ENCODE results near the gene AUH. TPM values are rescaled to one million over a fixed set of nuclear protein-coding genes. Genes with fewer than 3 reads are reported as not detected.

Gene AUH
- polyA plus RNA-seq, 1 donor = 15.0 TPM

- DNase-seq (ENCODE audit: low read depth) = no peak
These were observed 65.4 kb downstream of the AUH start for GRCh38 chr9:91296354-91296753.

GRCh38 chr9:91295357-91295756 lies 66.4 kb downstream of the AUH start:
- no peak for DNase-seq (ENCODE audit: low read depth)

GRCh38 chr9:91291866-91292265 lies 69.9 kb downstream of the AUH start:
- no peak for DNase-seq (ENCODE audit: low read depth)

- DNase-seq (ENCODE audit: low read depth) = no peak
These were observed 72.5 kb downstream of the AUH start for GRCh38 chr9:91289244-91289643.

GRCh38 chr9:91285729-91286353 lies 75.9 kb downstream of the AUH start:
- no peak for DNase-seq (ENCODE audit: low read depth)

GRCh38 chr9:91282292-91282691 lies 79.4 kb downstream of the AUH start:
- no peak for DNase-seq (ENCODE audit: low read depth)

GRCh38 chr9:91279296-91280204 lies 82.2 kb downstream of the AUH start:
- no peak for DNase-seq (ENCODE audit: low read depth)

- DNase-seq (ENCODE audit: low read depth) = no peak
These were observed 85.2 kb downstream of the AUH start for GRCh38 chr9:91276513-91276912.

GRCh38 chr9:91275655-91276054 lies 86.1 kb downstream of the AUH start:
- DNase-seq (ENCODE audit: low read depth) = no peak

GRCh38 chr9:91274949-91275492 lies 86.7 kb downstream of the AUH start:
- DNase-seq (ENCODE audit: low read depth) = no peak

- no peak for DNase-seq (ENCODE audit: low read depth)
These were observed 87.7 kb downstream of the AUH start for GRCh38 chr9:91273853-91274552.

- DNase-seq (ENCODE audit: low read depth) = no peak
These were observed 90.6 kb downstream of the AUH start for GRCh38 chr9:91271156-91271555.

- no peak for DNase-seq (ENCODE audit: low read depth)
These were observed 91.7 kb downstream of the AUH start for GRCh38 chr9:91269907-91270491.

- DNase-seq (ENCODE audit: low read depth) = no peak
These were observed 95.3 kb downstream of the AUH start for GRCh38 chr9:91266448-91266847.

- no peak for DNase-seq (ENCODE audit: low read depth)
These were observed 96.2 kb downstream of the AUH start for GRCh38 chr9:91265514-91265913.

- DNase-seq (ENCODE audit: low read depth) = no peak
These were observed 100.3 kb downstream of the AUH start for GRCh38 chr9:91261417-91261816.

- no peak for DNase-seq (ENCODE audit: low read depth)
These were observed 102.6 kb downstream of the AUH start for GRCh38 chr9:91259162-91259561.

GRCh38 chr9:91258451-91258850 lies 103.3 kb downstream of the AUH start:
- no peak for DNase-seq (ENCODE audit: low read depth)

GRCh38 chr9:91256235-91256634 lies 105.5 kb downstream of the AUH start:
- no peak for DNase-seq (ENCODE audit: low read depth)

- DNase-seq (ENCODE audit: low read depth) = no peak
These were observed 106.4 kb downstream of the AUH start for GRCh38 chr9:91255327-91255726.

GRCh38 chr9:91253488-91253887 lies 108.2 kb downstream of the AUH start:
- DNase-seq (ENCODE audit: low read depth) = no peak

GRCh38 chr9:91248707-91249106 lies 113.0 kb downstream of the AUH start:
- DNase-seq (ENCODE audit: low read depth) = no peak

Data from forelimb muscle (tissue), 1 donor.